Activated CD4-positive, alpha-beta T cell treated with anti-CD3 and anti-CD28 coated beads, Interleukin-2, amount 10 ng/mL, durations not matched to agents 7 days and 5 days (primary cell): ENCODE results near the gene FAM217A. TPM values are rescaled to one million over a fixed set of nuclear protein-coding genes. Genes with fewer than 3 reads are reported as not detected.

ENCODE experiments used
- total RNA-seq, 2 experiments: library from RNA; stranded (reverse); gene quantifications; one replicate each; pipeline ENCODE4 v1.2.3, GENCODE V29; 2021

Gene FAM217A
- total RNA-seq, 2 experiments from 2014 or later: not detected

Other genes with a start within 250 kb of the FAM217A start
- 10 to 100 TPM; 12.0 to 12.7 TPM for gene FAM50B, start 229.8 kb downstream of the FAM217A start, total RNA-seq
- gene ECI2, start 56.4 kb upstream of the FAM217A start, total RNA-seq: 10 to 100 TPM; 25.8 to 26.3 TPM